Tibial artery (tissue), 4 donors: Measurements from ENCODE around the gene KLHDC10.
A peak's percentile ranks its signal among the peaks of the same experiment; 100 is the strongest.

ENCODE experiments used
- DNase-seq, 2 donors: peaks; one replicate each; pipeline ENCODE4 v3.0.0-alpha.2; 2019
- H3K27ac ChIP-seq, 2 donors: fragments of 200-600 bp; sonication (generic) in 1 of 2; 1 replicate in 1 of 2; 2 replicates in 1 of 2; pipeline ENCODE4 v1.5.1; 2018 to 2019; ENCODE audit warnings: mild to moderate bottlenecking in 1 of 2
- H3K27me3 ChIP-seq, 2 donors: fragments of 200-600 bp; sonication (generic) in 1 of 2; one replicate each; pipeline versions ENCODE4 v1.5.1 to v1.6.0; 2016 to 2019
- H3K36me3 ChIP-seq, 3 donors: fragments of 200-600 bp; sonication (generic) in 2 of 3; one replicate each; pipeline ENCODE4 v1.5.1; 2016 to 2019; ENCODE audit warnings: mild to moderate bottlenecking in 2 of 3
- H3K4me1 ChIP-seq, 4 donors: fragments of 200-600 bp; sonication (generic) in 2 of 4; 1 replicate in 3 of 4; 2 replicates in 1 of 4; pipeline ENCODE4 v1.5.1; 2016 to 2019
- H3K4me3 ChIP-seq, 2 donors: fragments of 200-600 bp; sonication (generic) in 1 of 2; 1 replicate in 1 of 2; 2 replicates in 1 of 2; pipeline ENCODE4 v1.5.1; 2018 to 2019; ENCODE audit warnings: mild to moderate bottlenecking in 2 of 2
- H3K9me3 ChIP-seq, 3 donors: fragments of 200-600 bp; sonication (generic) in 1 of 3; one replicate each; pipeline ENCODE4 v1.5.1; 2016 to 2019
- intact Hi-C: fragments of 100-400 bp; cut with DNase I; formaldehyde crosslinking; loops from one replicate; pipeline ENCODE4 v1.15.0; 2023; ENCODE audit warnings: low total_unique reads
- TF ChIP-seq, protein P1 (sequence below), 2 experiments: fragments of 200-600 bp in 1 of 2; fragments of 450-650 bp in 1 of 2; IDR thresholded peaks; one replicate each; pipeline ENCODE4 v1.5.1; 2017 to 2019; ENCODE audit warnings: antibody characterized with exemption in 2 of 2, mild to moderate bottlenecking in 1 of 2, moderate library complexity in 1 of 2

KLHDC10 gene, protein sequence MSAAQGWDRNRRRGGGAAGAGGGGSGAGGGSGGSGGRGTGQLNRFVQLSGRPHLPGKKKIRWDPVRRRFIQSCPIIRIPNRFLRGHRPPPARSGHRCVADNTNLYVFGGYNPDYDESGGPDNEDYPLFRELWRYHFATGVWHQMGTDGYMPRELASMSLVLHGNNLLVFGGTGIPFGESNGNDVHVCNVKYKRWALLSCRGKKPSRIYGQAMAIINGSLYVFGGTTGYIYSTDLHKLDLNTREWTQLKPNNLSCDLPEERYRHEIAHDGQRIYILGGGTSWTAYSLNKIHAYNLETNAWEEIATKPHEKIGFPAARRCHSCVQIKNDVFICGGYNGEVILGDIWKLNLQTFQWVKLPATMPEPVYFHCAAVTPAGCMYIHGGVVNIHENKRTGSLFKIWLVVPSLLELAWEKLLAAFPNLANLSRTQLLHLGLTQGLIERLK

DNA sequence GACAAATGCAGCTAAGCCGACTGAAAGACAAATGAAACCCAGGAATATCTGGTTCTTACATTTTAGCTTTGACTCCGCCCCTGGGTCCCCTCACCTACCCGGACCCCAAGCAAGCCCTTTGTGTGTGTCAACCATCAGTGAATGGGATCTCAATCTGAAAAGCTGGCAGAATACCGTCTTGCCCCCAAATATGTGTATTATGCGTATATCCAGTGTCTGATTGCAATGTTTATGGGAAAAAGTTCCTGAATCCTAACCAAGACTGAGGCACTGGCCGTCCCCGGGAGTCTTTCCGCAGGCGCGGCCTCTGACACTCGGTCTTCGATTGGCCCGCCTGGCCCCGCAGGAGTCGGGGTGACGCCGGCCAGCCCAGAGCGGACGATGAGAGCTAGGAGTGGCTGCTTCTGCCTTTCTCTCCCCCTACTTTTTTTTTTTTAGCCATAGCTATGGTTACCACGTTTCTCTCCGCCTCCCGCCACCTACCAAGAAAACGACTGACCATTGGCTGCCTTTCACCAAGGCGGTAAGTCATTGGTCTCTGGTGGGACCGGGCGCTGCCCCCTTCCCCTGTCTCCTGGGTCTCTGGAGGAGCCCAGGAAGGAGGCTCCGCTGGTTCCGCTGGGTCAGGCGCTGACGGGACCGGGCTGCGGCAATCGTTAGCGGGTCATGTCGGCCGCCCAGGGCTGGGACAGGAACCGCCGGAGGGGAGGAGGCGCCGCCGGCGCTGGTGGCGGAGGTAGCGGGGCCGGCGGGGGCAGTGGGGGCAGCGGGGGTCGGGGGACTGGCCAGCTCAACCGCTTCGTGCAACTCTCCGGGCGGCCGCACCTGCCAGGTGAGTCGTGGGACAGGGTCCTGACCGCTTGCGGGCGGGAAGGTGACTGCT, at the start of gene KLHDC10:
Gene KLHDC10 (plus strand): TSS at position 557 of the 883 bp plus-strand sequence. CDS start 110 bp downstream, at position 667.
- no peaks in the 10 kb centered on the region for H3K27me3 ChIP-seq
- TF ChIP-seq, protein P1, sequence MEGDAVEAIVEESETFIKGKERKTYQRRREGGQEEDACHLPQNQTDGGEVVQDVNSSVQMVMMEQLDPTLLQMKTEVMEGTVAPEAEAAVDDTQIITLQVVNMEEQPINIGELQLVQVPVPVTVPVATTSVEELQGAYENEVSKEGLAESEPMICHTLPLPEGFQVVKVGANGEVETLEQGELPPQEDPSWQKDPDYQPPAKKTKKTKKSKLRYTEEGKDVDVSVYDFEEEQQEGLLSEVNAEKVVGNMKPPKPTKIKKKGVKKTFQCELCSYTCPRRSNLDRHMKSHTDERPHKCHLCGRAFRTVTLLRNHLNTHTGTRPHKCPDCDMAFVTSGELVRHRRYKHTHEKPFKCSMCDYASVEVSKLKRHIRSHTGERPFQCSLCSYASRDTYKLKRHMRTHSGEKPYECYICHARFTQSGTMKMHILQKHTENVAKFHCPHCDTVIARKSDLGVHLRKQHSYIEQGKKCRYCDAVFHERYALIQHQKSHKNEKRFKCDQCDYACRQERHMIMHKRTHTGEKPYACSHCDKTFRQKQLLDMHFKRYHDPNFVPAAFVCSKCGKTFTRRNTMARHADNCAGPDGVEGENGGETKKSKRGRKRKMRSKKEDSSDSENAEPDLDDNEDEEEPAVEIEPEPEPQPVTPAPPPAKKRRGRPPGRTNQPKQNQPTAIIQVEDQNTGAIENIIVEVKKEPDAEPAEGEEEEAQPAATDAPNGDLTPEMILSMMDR (IDR thresholded peaks at IDR 0.05): no peak
- intact Hi-C loops: no loop called here
- no peaks in the 10 kb centered on the region for H3K36me3 ChIP-seq
- H3K4me1 ChIP-seq: peaks cover 0 to 36% (median 26%) of the 10 kb centered on the region in 4 donors
- H3K4me3 ChIP-seq: peak within 1 kb of the TSS; percentile 96 to 99
- H3K9me3 ChIP-seq: no peaks in the 10 kb centered on the region
- DNase-seq: peak; percentile 98 to 99
- H3K27ac ChIP-seq: peak within 1 kb of the TSS; percentile 89 to 94

DNA sequence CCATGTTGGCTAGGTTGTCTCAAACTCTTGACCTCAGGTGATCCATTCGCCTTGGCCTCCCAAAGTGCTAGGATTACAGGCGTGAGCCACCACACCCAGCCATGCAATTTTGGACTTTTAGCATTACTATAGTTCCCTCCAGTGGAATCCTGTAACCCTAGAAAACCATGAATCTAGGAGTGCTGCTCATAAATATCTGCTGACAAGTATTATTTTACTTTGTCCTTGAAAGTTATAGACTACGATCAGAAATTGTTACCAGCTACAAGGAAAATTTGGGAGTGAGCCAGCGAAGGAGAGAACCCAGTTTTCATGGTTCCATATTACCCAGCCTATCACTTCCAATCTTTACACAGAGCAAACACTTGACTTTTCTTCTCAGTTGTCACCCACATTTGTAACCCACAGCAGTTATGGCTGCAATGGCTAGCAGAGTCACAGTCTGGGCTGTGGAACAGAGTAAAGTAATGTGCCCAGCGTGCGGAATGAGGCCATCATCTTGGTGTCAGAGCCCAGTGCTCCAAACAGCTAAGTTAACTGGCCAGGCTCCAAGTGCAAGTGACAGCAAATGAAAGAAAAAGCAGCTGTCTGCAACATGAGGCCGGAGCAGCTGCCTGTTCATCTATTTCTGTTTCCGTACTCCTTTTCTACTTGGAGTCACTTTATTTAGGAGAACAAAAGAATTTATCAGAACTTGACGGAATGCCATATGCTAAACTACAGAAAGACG, 49.1 kb upstream of the KLHDC10 start:
- TF ChIP-seq, protein P1 (IDR thresholded peaks at IDR 0.05): no peak
- no peak overlapping the region for H3K27ac ChIP-seq
- DNase-seq: no peak
- intact Hi-C loops: no loop called here
- H3K4me3 ChIP-seq: no peak overlapping the region
- H3K36me3 ChIP-seq: peaks cover 71 to 94% (median 88%) of the 10 kb centered on the region in 3 donors
- H3K9me3 ChIP-seq: no peaks in the 10 kb centered on the region
- no peaks in the 10 kb centered on the region for H3K4me1 ChIP-seq
- no peaks in the 10 kb centered on the region for H3K27me3 ChIP-seq

GRCh38 chr7:130022115-130022514, 48.2 kb upstream of the KLHDC10 start:
- Histone ChIP-seq H3K27ac (no peak overlapping the region), H3K27me3 (no peaks in the 10 kb centered on the region), H3K36me3 (peaks cover 78 to 98% (median 88%) of the 10 kb centered on the region in 3 donors), H3K4me1 (no peaks in the 10 kb centered on the region), H3K4me3 (no peak overlapping the region), H3K9me3 (no peaks in the 10 kb centered on the region)
- intact Hi-C loops: no loop called here
- DNase-seq: no peak
- TF ChIP-seq, protein P1 (IDR thresholded peaks at IDR 0.05): no peak

DNA sequence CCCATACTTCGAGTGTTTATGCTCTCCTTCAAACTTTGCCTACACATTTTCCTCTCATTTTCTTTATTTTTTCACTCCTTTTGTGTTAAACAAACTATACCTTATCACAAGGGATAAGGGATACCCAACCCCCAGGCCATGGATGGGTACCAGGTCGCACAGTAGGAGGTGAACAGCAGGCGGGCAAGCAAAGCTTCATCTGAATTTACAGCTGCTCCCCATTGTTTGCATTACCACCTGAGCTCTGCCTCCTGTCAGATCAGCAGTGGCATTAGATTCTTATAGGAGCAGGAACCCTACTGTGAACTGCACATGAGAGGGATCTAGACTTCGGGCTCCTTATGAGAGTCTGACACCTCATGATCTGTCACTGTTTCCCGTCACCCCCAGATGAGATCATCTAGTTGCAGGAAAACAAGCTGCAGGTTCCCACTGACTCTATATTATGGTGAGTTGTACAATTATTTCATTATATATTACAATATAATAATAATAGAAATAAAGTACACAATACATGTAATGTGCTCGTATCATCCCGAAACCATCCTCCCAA, 47.6 kb upstream of the KLHDC10 start:
- H3K4me1 ChIP-seq: no peaks in the 10 kb centered on the region
- intact Hi-C loops: no loop called here
- H3K9me3 ChIP-seq: no peaks in the 10 kb centered on the region
- H3K27ac ChIP-seq: no peak overlapping the region
- H3K27me3 ChIP-seq: no peaks in the 10 kb centered on the region
- H3K36me3 ChIP-seq: peaks cover 80 to 99% (median 92%) of the 10 kb centered on the region in 3 donors
- TF ChIP-seq, protein P1 (IDR thresholded peaks at IDR 0.05): no peak
- H3K4me3 ChIP-seq: no peak overlapping the region
- no peak for DNase-seq

DNA sequence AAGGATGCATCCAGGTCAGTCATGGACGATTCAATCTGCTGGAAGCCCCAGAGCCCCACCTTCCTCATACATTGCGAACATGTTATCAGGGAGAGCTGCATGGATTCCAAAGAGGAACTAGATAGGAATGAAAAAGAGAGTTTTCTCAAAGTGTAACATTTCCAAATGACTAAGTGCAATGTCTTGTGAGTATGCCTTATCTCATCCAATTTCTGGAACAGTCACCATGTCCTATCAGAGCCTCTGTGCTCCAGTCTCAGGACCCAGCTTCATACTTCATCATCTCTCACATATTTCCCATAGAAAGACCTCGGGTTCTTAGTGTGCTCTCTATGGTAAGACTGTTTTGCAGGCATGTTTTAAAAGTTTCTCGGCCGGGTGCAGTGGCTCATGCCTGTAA, 45.9 kb upstream of the KLHDC10 start:
- no peaks in the 10 kb centered on the region for H3K4me1 ChIP-seq
- no peak for DNase-seq
- H3K4me3 ChIP-seq: no peak overlapping the region
- H3K27ac ChIP-seq: no peak overlapping the region
- H3K36me3 ChIP-seq: peaks cover 80 to 97% (median 88%) of the 10 kb centered on the region in 3 donors
- no peaks in the 10 kb centered on the region for H3K27me3 ChIP-seq
- H3K9me3 ChIP-seq: no peaks in the 10 kb centered on the region
- TF ChIP-seq, protein P1 (IDR thresholded peaks at IDR 0.05): no peak
- intact Hi-C loops: no loop called here
